Nephron progenitor cell (in vitro differentiated cells): ENCODE measurements around the gene GUCD1.

ENCODE experiments used
- DNase-seq: peaks from one replicate; pipeline ENCODE4 v3.0.0; 2021
- H3K27ac Mint-ChIP-seq: 2 replicates; pipeline ENCODE4 v1.8.0; 2021; ENCODE audit warnings: mild to moderate bottlenecking, moderate library complexity, mixed read lengths
- H3K27me3 Mint-ChIP-seq: 2 replicates; pipeline ENCODE4 v1.8.0; 2021; ENCODE audit warnings: mild to moderate bottlenecking, low read depth, mixed read lengths; ENCODE audit not compliant: poor library complexity
- H3K36me3 Mint-ChIP-seq: 2 replicates; pipeline ENCODE4 v1.8.0; 2021; ENCODE audit warnings: low read depth, mixed read lengths
- H3K4me1 Mint-ChIP-seq: 2 replicates; pipeline ENCODE4 v1.8.0; 2021; ENCODE audit warnings: mixed read lengths
- H3K4me3 Mint-ChIP-seq: 2 replicates; pipeline ENCODE4 v1.8.0; 2021; ENCODE audit warnings: mild to moderate bottlenecking, moderate library complexity, mixed read lengths
- H3K9me3 Mint-ChIP-seq: 2 replicates; pipeline ENCODE4 v1.8.0; 2021; ENCODE audit warnings: mild to moderate bottlenecking, moderate library complexity, mixed read lengths
- CTCF ChIP-seq: fragments of 200-600 bp; sonication (generic); IDR thresholded peaks from 2 replicates; pipeline ENCODE4 v1.5.0; 2021; ENCODE audit warnings: antibody characterized with exemption

Gene GUCD1

GRCh38 chr22:24506802-24507438 lies 48.0 kb downstream of the GUCD1 start:
- H3K27ac Mint-ChIP-seq = peak overlapping the region; percentile 17
- H3K4me3 Mint-ChIP-seq = peak overlapping the region; percentile 6
- no peaks in the 10 kb centered on the region for H3K9me3 Mint-ChIP-seq
- peaks cover 30% of the 10 kb centered on the region for H3K4me1 Mint-ChIP-seq
- H3K27me3 Mint-ChIP-seq = peaks cover 70% of the 10 kb centered on the region
- DNase-seq = no peak
- TF ChIP-seq CTCF = no peak
- no peaks in the 10 kb centered on the region for H3K36me3 Mint-ChIP-seq

- Mint-ChIP-seq H3K9me3 (no peaks in the 10 kb centered on the region), H3K36me3 (no peaks in the 10 kb centered on the region), H3K27me3 (peaks cover 81% of the 10 kb centered on the region), H3K4me3 (no peak overlapping the region), H3K27ac (no peak overlapping the region), H3K4me1 (peaks cover 35% of the 10 kb centered on the region)
- TF ChIP-seq CTCF = no peak
- no peak for DNase-seq
Measured at GRCh38 chr22:24504956-24505736, 49.8 kb downstream of the GUCD1 start.

GRCh38 chr22:24504540-24504939 lies 50.4 kb downstream of the GUCD1 start:
- Mint-ChIP-seq H3K27ac (no peak overlapping the region), H3K9me3 (no peaks in the 10 kb centered on the region), H3K27me3 (peaks cover 83% of the 10 kb centered on the region), H3K36me3 (no peaks in the 10 kb centered on the region), H3K4me1 (peaks cover 41% of the 10 kb centered on the region), H3K4me3 (no peak overlapping the region)
- no peak for TF ChIP-seq CTCF
- no peak for DNase-seq

GRCh38 chr22:24503843-24504338 lies 51.0 kb downstream of the GUCD1 start:
- Mint-ChIP-seq H3K9me3 (no peaks in the 10 kb centered on the region), H3K27me3 (peaks cover 82% of the 10 kb centered on the region), H3K4me1 (peaks cover 47% of the 10 kb centered on the region), H3K36me3 (no peaks in the 10 kb centered on the region), H3K4me3 (no peak overlapping the region), H3K27ac (no peak overlapping the region)
- TF ChIP-seq CTCF = no peak
- DNase-seq = no peak

GRCh38 chr22:24503137-24503842 lies 51.6 kb downstream of the GUCD1 start:
- Mint-ChIP-seq H3K27ac (no peak overlapping the region), H3K4me1 (peaks cover 53% of the 10 kb centered on the region), H3K4me3 (no peak overlapping the region), H3K9me3 (no peaks in the 10 kb centered on the region), H3K36me3 (no peaks in the 10 kb centered on the region), H3K27me3 (peaks cover 82% of the 10 kb centered on the region)
- peak; percentile 49 for DNase-seq
- TF ChIP-seq CTCF = peak; percentile 52
